Kidney epithelial cell (primary cell): ENCODE results near the gene SNCAIP. TPM values are rescaled to one million over a fixed set of nuclear protein-coding genes. Genes with fewer than 3 reads are reported as not detected.

ENCODE experiments used
- DNase-seq: peaks from one replicate; pipeline ENCODE4 v3.0.0-alpha.2; 2010; ENCODE audit warnings: low read depth
- H3K27me3 ChIP-seq: 2 replicates; pipeline ENCODE4 v1.6.0; 2011; ENCODE audit warnings: low read length; ENCODE audit not compliant: control insufficient read depth, insufficient read depth
- H3K36me3 ChIP-seq: 2 replicates; pipeline ENCODE4 v1.5.1; 2011; ENCODE audit warnings: low read length; ENCODE audit not compliant: control insufficient read depth, insufficient read depth
- H3K4me3 ChIP-seq: 2 replicates; pipeline ENCODE4 v1.5.1; 2011; ENCODE audit warnings: low read depth, mild to moderate bottlenecking, control low read depth, low read length
- total RNA-seq: library from RNA; depleted of rRNA; stranded (reverse); fragments of >200 nt; gene quantifications from 2 replicates; pipeline ENCODE4 v1.2.3, GENCODE V29; 2015
- TF ChIP-seq, protein P1 (sequence below): IDR thresholded peaks from 2 replicates; pipeline ENCODE4 v1.5.1; 2011; ENCODE audit warnings: mild to moderate bottlenecking, moderate library complexity, low read length, control low read depth, inconsistent platforms; ENCODE audit not compliant: insufficient read depth, poor library complexity, severe bottlenecking

The SNCAIP gene
- total RNA-seq, 1 donor from 2014 or later: 3.1 TPM

DNA sequence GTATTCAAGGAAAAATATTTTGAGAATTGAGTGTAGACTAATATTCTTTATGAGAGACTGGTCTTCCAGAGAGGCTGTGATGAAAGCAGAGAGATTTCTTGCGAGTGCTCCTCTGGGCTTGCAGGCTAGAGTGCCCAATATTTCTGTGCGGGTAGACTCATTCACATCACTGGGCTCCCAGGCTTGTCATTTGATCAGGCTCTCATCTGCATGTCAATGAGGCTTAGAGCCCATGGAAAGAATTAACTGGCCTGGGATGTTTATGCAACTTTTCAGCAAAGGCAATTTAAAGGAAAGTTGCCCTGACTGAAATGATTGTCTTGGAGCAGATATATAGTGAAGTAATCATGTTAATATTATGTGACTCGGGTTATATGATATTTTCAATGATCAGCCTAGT, 42.3 kb downstream of the SNCAIP start:
- Histone ChIP-seq H3K4me3 (no peak overlapping the region), H3K36me3 (no peaks in the 10 kb centered on the region), H3K27me3 (no peaks in the 10 kb centered on the region)
- no peak for DNase-seq
- TF ChIP-seq, protein P1, sequence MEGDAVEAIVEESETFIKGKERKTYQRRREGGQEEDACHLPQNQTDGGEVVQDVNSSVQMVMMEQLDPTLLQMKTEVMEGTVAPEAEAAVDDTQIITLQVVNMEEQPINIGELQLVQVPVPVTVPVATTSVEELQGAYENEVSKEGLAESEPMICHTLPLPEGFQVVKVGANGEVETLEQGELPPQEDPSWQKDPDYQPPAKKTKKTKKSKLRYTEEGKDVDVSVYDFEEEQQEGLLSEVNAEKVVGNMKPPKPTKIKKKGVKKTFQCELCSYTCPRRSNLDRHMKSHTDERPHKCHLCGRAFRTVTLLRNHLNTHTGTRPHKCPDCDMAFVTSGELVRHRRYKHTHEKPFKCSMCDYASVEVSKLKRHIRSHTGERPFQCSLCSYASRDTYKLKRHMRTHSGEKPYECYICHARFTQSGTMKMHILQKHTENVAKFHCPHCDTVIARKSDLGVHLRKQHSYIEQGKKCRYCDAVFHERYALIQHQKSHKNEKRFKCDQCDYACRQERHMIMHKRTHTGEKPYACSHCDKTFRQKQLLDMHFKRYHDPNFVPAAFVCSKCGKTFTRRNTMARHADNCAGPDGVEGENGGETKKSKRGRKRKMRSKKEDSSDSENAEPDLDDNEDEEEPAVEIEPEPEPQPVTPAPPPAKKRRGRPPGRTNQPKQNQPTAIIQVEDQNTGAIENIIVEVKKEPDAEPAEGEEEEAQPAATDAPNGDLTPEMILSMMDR: no peak

DNA sequence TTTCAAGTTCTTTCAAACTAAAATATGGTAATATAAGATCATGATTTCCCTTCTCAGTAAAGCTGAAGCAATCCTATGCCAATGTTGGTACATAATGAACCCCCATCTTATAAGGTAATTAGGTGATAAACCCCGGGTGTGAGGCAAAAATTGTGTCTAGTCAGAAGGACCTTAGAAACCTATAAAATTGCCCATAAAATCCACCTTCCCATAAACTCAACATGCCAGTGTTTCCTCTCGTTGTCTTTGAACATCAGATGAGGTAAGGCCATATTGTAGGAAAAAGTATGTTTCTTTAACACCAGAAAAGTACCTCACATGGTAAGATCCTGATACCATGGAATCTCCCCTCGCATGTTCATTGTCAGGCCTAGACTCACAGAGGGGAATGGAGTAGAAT, 43.3 kb downstream of the SNCAIP start:
- Histone ChIP-seq H3K4me3 (no peak overlapping the region), H3K36me3 (no peaks in the 10 kb centered on the region), H3K27me3 (no peaks in the 10 kb centered on the region)
- no peak for DNase-seq
- TF ChIP-seq, protein P1: no peak

DNA sequence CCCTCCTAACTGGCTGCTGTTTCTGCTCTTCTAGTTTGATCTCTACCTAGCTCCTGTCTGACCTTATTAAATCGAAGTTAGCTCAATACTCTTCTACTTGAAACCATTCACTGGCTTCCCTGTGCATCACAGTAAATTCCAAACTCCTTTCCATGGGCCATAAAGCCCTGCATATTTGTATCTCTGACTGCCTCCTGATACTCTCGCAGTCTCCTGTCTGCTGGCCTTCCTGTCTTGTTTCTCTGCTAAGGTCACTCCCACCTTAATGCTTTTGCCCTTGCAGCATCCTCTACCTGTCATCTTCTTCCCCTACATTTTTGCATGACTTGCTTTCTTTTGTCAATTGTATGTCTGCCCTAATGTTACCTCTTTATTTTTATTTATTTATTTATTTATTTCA, 44.8 kb downstream of the SNCAIP start:
- no peak for DNase-seq
- Histone ChIP-seq H3K27me3 (no peaks in the 10 kb centered on the region), H3K4me3 (no peak overlapping the region), H3K36me3 (no peaks in the 10 kb centered on the region)
- TF ChIP-seq, protein P1: no peak

DNA sequence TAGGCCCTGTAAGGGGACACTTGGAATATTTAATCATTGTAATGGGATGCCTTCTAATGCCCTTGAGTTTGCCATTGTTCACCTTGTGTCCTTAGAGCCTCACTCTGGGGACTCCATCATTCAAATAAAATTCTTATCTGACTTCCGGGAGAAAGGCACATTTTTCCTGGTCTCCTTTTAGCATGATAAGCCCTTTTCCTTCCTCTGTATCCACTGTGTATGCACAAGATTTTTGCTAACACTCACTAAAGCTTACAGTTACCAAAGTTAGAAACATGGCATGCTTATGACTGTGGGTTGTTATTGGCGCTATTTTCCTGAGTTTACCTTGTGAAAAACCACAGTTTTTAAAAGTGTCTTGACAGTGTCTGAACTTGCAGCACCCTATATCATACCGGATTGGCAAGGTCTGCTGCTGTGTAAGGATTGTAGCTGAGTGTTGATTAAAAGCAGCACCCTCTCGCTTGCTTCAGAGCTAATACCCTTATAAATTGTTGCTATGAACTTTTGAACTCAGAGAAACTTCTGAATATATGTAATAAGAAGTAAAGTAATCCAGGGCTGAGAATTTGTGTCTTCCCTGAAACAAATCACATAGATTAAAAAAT, 46.4 kb downstream of the SNCAIP start:
- TF ChIP-seq, protein P1: no peak
- no peak overlapping the region for H3K4me3 ChIP-seq
- DNase-seq: no peak

DNA sequence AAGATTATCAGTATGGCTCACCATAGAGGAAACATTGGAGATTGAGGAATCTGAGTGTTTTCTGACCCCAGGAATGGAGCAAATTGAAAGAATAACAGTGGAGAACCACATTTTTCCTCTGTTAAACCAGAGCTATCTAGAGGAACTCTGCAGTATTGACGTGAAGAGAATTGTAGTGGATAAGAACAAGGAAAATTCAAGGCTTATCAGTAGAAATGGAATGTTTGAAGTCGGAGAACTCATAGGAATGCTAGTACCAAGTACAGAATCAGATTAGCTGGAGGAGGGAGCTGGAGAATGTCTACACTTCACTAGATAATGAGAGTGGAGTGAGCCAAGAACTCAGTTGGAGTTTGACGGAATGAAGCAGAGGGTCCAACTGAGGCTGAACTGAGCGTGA, 50.3 kb downstream of the SNCAIP start:
- TF ChIP-seq, protein P1: no peak
- DNase-seq: no peak
- Histone ChIP-seq H3K27me3 (no peaks in the 10 kb centered on the region), H3K36me3 (no peaks in the 10 kb centered on the region), H3K4me3 (no peak overlapping the region)

More for the DNA sequence above, 46.4 kb downstream of the SNCAIP start:
- Histone ChIP-seq H3K27me3 (no peaks in the 10 kb centered on the region), H3K36me3 (no peaks in the 10 kb centered on the region)

DNA sequence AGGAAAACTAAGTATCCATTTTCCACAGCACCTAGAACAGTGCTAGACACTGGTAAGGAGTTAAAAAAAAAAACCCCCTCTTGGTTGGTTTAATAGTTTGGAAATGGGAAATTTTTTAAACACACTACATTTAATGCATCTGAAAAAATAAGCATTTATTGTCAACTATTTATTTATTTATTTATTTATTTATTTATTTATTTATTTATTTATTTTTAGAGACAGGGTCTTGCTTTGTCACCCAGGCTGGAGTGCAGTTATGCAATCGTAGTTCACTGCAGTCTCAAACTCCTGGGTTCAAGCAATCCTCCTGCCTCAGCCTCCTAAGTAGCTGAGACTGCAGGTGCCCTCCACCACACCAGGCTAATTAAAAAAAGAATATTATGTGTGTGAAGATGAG, 51.6 kb downstream of the SNCAIP start:
- H3K27me3 ChIP-seq: no peaks in the 10 kb centered on the region
- no peak for DNase-seq

More for the DNA sequence above, 51.6 kb downstream of the SNCAIP start:
- H3K4me3 ChIP-seq: no peak overlapping the region
- TF ChIP-seq, protein P1: no peak
- H3K36me3 ChIP-seq: no peaks in the 10 kb centered on the region
